Heart left ventricle (tissue), 13 donors: Measurements from ENCODE around the gene AFAP1.

ENCODE experiments used
- POLR2A ChIP-seq, 2 donors: fragments of 450-650 bp; IDR thresholded peaks; one replicate each; pipeline ENCODE4 v1.6.1; 2017; ENCODE audit warnings: antibody characterized with exemption in 2 of 2, mild to moderate bottlenecking in 2 of 2, moderate library complexity in 2 of 2
- TF ChIP-seq, protein P1 (sequence below), 12 donors: fragments of 200-600 bp; sonication (generic) in 4 of 12; IDR thresholded peaks; one replicate each; pipeline versions ENCODE4 v1.5.0 to v1.8.0; 2018 to 2022; ENCODE audit warnings: antibody characterized with exemption in 12 of 12, mild to moderate bottlenecking in 5 of 12
- donor health status: ischemic (EF 13 %, LVEDD 7.1; RV severe dilation, severe dysfunction).
- donor health status: DM: no; HTN: yes; CAD: no.
- donor health status: DM: no; HTN: no; CAD: no.
- donor health status: ischemic (EF 25% LVEDD 6.9; RV normal size, moderate dysfunction).
- donor health status: ischemic (EF 25% LVEDD 5.7; RV mildly dilated, moderate dysfunction).
- donor health status: ischemic (EF 35%, LVEDD 5.7; RV mildly dilated, moderate dysfunction).
- donor health status: nonischemic (EF 11% LVEDD 7.7; RV severe dilation, severe dysfunction).
- donor health status: DM: yes; HTN: yes; CAD: no.
- donor health status: PGD.
- donor health status: ischemic (EF 29% LVEDD 5.4; RV normal size, mild dysfunction).
- donor health status: nonischemic (EF 23%, LVEDD 6.1; RV moderate dilation, normal function).

DNA sequence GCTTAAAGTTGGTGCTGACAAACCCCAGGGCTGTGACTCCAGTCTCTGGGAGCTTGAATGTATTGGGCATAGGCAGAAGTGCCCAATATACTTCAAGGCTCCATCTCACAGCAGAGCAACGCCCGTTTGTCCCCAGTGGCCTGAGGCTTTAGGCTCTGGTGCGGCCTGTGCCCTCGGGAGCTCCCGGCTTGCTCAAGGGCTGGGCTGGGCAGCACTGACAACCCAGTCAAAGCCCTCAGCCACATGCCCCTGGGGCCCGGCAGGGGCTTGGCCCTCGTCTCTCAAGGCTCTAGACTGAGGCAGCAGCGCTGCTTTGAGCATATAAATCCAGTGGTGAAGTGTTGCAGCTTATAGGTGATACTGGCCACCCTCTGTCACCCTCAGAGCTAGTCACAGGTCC, 203.7 kb downstream of the AFAP1 start:
- TF ChIP-seq, protein P1, sequence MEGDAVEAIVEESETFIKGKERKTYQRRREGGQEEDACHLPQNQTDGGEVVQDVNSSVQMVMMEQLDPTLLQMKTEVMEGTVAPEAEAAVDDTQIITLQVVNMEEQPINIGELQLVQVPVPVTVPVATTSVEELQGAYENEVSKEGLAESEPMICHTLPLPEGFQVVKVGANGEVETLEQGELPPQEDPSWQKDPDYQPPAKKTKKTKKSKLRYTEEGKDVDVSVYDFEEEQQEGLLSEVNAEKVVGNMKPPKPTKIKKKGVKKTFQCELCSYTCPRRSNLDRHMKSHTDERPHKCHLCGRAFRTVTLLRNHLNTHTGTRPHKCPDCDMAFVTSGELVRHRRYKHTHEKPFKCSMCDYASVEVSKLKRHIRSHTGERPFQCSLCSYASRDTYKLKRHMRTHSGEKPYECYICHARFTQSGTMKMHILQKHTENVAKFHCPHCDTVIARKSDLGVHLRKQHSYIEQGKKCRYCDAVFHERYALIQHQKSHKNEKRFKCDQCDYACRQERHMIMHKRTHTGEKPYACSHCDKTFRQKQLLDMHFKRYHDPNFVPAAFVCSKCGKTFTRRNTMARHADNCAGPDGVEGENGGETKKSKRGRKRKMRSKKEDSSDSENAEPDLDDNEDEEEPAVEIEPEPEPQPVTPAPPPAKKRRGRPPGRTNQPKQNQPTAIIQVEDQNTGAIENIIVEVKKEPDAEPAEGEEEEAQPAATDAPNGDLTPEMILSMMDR (IDR thresholded peaks at IDR 0.05), result no peak
- no peak for TF ChIP-seq POLR2A (IDR thresholded peaks at IDR 0.05)
